Adrenal gland (tissue), 12 donors: ENCODE results near the gene PRSS21. TPM values are rescaled to one million over a fixed set of nuclear protein-coding genes. Genes with fewer than 3 reads are reported as not detected.

ENCODE experiments used
- DNase-seq, 7 donors: peaks; one replicate each; pipeline ENCODE4 v3.0.0-alpha.2; 2019 to 2020
- H3K27ac ChIP-seq, 5 donors: fragments of 200-600 bp; sonication (generic) in 4 of 5; 1 replicate in 3 of 5; 2 replicates in 2 of 5; pipeline versions ENCODE4 v1.5.1 to v1.8.0; 2016 to 2020; ENCODE audit warnings: mild to moderate bottlenecking in 1 of 5
- H3K27me3 ChIP-seq: fragments of 200-600 bp; 2 replicates; pipeline ENCODE4 v1.8.0; 2021
- H3K36me3 ChIP-seq, 2 donors: fragments of 200-600 bp; replicated peaks in 1 of 2; 1 replicate in 1 of 2; 2 replicates in 1 of 2; pipeline versions ENCODE4 v1.5.1 to v1.8.0; 2018 to 2022
- H3K4me1 ChIP-seq, 2 donors: fragments of 200-600 bp; replicated peaks in 1 of 2; 1 replicate in 1 of 2; 2 replicates in 1 of 2; pipeline versions ENCODE4 v1.5.1 to v1.8.0; 2018 to 2021
- H3K4me3 ChIP-seq, 4 donors: fragments of 200-600 bp; sonication (generic) in 3 of 4; one replicate each; pipeline ENCODE4 v1.5.1; 2016 to 2018
- H3K9me3 ChIP-seq, 3 donors: fragments of 200-600 bp; sonication (generic) in 1 of 3; replicated peaks in 1 of 3; 1 replicate in 2 of 3; 2 replicates in 1 of 3; pipeline versions ENCODE4 v1.5.1 to v1.8.0; 2016 to 2021
- POLR2A ChIP-seq, 2 donors: fragments of 450-650 bp; IDR thresholded peaks; one replicate each; pipeline ENCODE4 v1.6.1; 2017; ENCODE audit warnings: antibody characterized with exemption in 2 of 2, mild to moderate bottlenecking in 2 of 2, moderate library complexity in 1 of 2
- WGBS, 4 donors: extraction: QIAGEN DNeasy Blood & Tissue Kit in 2 of 4; methylation state at CpG; one replicate each; pipeline versions ENCODE4 v1.1.5 to v1.1.7; 2013 to 2017; 5-methylcytosine and 5-hydroxymethylcytosine counted together
- intact Hi-C, 2 donors: fragments of 100-400 bp; cut with DNase I; formaldehyde crosslinking; loops; one replicate each; pipeline versions ENCODE4 v1.14.1 to v1.15.0; 2022 to 2023
- polyA plus RNA-seq, 3 donors: library from polyadenylated mRNA; stranded (reverse); fragments of 200-250 nt in 2 of 3; fragments of 350-450 nt in 1 of 3; fragmentation: Illumina TruSeq in 1 of 3; extraction: RNeasy Lipid Tissue Mini Kit (QIAGEN cat#74804) in 1 of 3; gene quantifications; one replicate each; pipeline ENCODE4 v1.2.3, GENCODE V29; 2013 to 2014
- total RNA-seq, 9 donors: library from RNA; depleted of rRNA in 4 of 9; stranded (reverse); fragments of >200 nt in 4 of 9; fragments of 120-200 nt in 1 of 9; fragmentation: NEBNext Ultra II Directional in 1 of 9; extraction: Animal tissue kit (Norgen Biotek cat#: 25700) in 1 of 9; gene quantifications; one replicate each; pipeline versions ENCODE4 v1.1.0 to v1.2.4, GENCODE V29; 2013 to 2023
- TF ChIP-seq, protein P1 (sequence below), 6 experiments: fragments of 450-650 bp in 4 of 6; fragments of 200-600 bp in 2 of 6; sonication (generic) in 1 of 6; IDR thresholded peaks; 1 replicate in 5 of 6; 2 replicates in 1 of 6; pipeline versions ENCODE4 v1.5.1 to v1.8.0; 2016 to 2021; ENCODE audit warnings: antibody characterized with exemption in 6 of 6, mild to moderate bottlenecking in 2 of 6, moderate library complexity in 1 of 6
- donor health status: healthy with polysubstance abuse.
- donor health status: Bipolar disorder and iron deficiency.
- donor health status: DM: yes; HTN: yes; CAD: no.
- donor health status: DM: no; HTN: no; CAD: no.
- donor health status: DM: no; HTN: no; CAD: no.
- donor health status: DM: yes; HTN: yes; CAD: no.

The PRSS21 gene
- total and polyA plus RNA-seq, 12 donors, result 0.20 to 2.6 (median 0.85) TPM; not detected in 6

DNA sequence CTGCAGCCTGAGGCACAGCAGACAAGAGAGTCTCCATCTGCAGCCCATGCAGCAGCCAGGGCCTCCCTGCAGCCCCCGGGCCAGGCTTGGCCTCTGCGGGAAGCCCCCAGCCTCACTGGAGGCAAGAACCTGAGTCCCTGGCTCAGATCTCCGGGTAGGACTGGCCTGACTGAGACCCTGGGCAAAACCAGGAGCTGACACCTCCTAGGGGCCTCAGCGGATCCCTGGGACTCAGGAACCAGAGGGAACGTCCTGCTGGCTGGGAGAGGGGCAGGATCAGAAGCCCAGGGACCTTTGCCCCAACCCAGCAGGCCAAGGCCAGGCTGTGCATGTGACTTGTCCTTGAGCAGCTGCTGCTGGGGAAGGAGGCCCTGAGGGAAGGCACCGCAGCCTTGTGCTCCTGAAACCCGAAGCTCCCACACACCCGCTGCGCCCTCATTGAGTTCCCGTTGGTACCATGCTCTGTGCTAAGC lies 1.7 kb upstream of the PRSS21 start:
- WGBS, 4 donors, result 50 to 92% (median 52%) methylated on average over 4 to 10 of the region's 10 CpGs
- H3K4me3 ChIP-seq, result no peak overlapping the region
- no peak for TF ChIP-seq POLR2A (IDR thresholded peaks at IDR 0.05)
- TF ChIP-seq, protein P1, sequence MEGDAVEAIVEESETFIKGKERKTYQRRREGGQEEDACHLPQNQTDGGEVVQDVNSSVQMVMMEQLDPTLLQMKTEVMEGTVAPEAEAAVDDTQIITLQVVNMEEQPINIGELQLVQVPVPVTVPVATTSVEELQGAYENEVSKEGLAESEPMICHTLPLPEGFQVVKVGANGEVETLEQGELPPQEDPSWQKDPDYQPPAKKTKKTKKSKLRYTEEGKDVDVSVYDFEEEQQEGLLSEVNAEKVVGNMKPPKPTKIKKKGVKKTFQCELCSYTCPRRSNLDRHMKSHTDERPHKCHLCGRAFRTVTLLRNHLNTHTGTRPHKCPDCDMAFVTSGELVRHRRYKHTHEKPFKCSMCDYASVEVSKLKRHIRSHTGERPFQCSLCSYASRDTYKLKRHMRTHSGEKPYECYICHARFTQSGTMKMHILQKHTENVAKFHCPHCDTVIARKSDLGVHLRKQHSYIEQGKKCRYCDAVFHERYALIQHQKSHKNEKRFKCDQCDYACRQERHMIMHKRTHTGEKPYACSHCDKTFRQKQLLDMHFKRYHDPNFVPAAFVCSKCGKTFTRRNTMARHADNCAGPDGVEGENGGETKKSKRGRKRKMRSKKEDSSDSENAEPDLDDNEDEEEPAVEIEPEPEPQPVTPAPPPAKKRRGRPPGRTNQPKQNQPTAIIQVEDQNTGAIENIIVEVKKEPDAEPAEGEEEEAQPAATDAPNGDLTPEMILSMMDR (IDR thresholded peaks at IDR 0.05), result no peak
- no peaks in the 10 kb centered on the region for H3K4me1 ChIP-seq
- intact Hi-C loops, result no loop called here
- H3K27ac ChIP-seq, result no peak overlapping the region
- DNase-seq, result peak in 1 of 7 donors; percentile 5
- no peaks in the 10 kb centered on the region for H3K9me3 ChIP-seq
- H3K36me3 ChIP-seq, result no peaks in the 10 kb centered on the region
- no peaks in the 10 kb centered on the region for H3K27me3 ChIP-seq

GRCh38 chr16:2817340-2818271 lies 569 bp downstream of the PRSS21 start:
- H3K4me1 ChIP-seq, result no peaks in the 10 kb centered on the region
- H3K27me3 ChIP-seq, result no peaks in the 10 kb centered on the region
- 76 to 82% (median 78%) methylated on average over 41 to 68 of the region's 68 CpGs for WGBS, 4 donors
- intact Hi-C loops, result no loop called here
- no peak for TF ChIP-seq POLR2A (IDR thresholded peaks at IDR 0.05)
- TF ChIP-seq, protein P1 (IDR thresholded peaks at IDR 0.05), result no peak
- DNase-seq, result peak in 1 of 7 donors; percentile 4
- H3K27ac ChIP-seq, result no peak overlapping the region
- H3K9me3 ChIP-seq, result no peaks in the 10 kb centered on the region
- no peaks in the 10 kb centered on the region for H3K36me3 ChIP-seq
- no peak overlapping the region for H3K4me3 ChIP-seq

DNA sequence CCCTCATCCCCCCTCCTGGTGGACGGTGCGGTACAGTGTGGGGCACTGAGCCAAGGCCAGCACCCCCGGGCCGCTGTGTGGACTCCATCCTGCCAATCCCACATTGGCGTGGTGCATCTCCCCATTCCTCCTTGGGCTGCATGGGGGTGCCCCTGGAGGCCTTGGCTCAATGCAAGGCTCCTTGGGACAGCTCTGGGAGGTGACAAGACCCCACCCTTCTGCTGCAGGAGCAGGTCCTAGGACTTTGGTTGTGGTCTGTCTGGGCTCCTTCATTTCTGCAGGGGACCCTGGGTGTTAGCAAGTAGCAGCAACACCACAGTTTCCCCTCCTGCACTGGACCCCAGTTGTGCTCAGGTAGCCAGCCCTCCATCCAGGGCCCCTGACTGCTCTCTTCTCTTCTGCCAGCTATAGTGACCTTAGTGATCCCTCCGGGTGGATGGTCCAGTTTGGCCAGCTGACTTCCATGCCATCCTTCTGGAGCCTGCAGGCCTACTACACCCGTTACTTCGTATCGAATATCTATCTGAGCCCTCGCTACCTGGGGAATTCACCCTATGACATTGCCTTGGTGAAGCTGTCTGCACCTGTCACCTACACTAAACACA lies 1.3 kb downstream of the PRSS21 start:
- Histone ChIP-seq H3K4me3 (no peak overlapping the region), H3K36me3 (no peaks in the 10 kb centered on the region), H3K9me3 (no peaks in the 10 kb centered on the region), H3K27ac (no peak overlapping the region), H3K27me3 (no peaks in the 10 kb centered on the region), H3K4me1 (no peaks in the 10 kb centered on the region)
- intact Hi-C loops, result no loop called here
- DNase-seq, result peak in 1 of 7 donors; percentile 2
- 77 to 92% (median 86%) methylated on average over 10 of the region's 10 CpGs for WGBS, 4 donors
- TF ChIP-seq, protein P1 (IDR thresholded peaks at IDR 0.05), result no peak
- no peak for TF ChIP-seq POLR2A (IDR thresholded peaks at IDR 0.05)

DNA sequence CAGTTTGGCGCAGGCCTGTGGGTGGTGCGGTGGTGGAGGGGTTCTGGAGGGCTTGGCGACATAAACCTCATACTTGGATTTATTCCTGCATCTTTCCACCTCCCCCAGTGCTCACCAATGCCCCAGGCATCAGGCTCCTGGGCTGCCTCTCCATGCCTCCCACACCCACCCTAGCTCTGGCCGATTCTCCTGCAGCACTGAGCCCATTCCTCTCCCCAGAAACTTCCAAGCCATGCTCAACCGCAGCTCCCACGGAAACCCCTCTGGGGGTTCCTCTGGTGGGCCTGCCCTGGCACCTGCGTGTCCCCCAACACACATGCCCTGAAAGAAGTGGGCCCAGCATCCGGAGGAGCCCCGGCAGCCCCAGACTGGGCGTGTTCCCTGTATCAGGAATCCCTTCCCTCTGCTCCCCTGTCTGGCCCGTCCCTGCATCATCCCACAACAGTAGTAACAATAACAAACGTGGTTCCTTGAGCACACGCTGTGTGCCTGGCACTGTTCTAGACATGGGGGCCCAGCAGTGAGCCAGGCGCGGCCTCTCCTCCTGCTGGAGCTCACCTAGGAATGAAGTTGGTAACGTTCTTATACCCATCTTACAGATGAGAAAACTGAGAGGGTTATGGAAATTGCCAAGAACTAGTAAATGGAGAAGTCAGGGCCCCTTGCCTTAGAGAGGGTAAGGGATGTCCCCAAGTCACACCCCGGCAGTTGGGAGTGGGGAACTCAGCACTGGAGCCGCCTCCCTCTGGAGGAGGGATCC lies 2.3 kb downstream of the PRSS21 start:
- Histone ChIP-seq H3K4me3 (no peak overlapping the region), H3K4me1 (no peaks in the 10 kb centered on the region), H3K27me3 (no peaks in the 10 kb centered on the region), H3K27ac (no peak overlapping the region), H3K9me3 (no peaks in the 10 kb centered on the region), H3K36me3 (no peaks in the 10 kb centered on the region)
- intact Hi-C loops, result no loop called here
- peak in 1 of 7 donors; percentile 3 for DNase-seq
- TF ChIP-seq, protein P1 (IDR thresholded peaks at IDR 0.05), result no peak
- TF ChIP-seq POLR2A (IDR thresholded peaks at IDR 0.05), result no peak
- 73 to 91% (median 86%) methylated on average over 12 to 18 of the region's 18 CpGs for WGBS, 4 donors
